GM18861 (cell line): Measurements from ENCODE around the gene BRINP1.

Experiments used
- ATAC-seq: cut with Tn5 transposase; IDR thresholded peaks from one replicate; pipeline ENCODE4 v1.9.1; 2021; ENCODE audit not compliant: unreplicated experiment

Gene BRINP1, protein sequence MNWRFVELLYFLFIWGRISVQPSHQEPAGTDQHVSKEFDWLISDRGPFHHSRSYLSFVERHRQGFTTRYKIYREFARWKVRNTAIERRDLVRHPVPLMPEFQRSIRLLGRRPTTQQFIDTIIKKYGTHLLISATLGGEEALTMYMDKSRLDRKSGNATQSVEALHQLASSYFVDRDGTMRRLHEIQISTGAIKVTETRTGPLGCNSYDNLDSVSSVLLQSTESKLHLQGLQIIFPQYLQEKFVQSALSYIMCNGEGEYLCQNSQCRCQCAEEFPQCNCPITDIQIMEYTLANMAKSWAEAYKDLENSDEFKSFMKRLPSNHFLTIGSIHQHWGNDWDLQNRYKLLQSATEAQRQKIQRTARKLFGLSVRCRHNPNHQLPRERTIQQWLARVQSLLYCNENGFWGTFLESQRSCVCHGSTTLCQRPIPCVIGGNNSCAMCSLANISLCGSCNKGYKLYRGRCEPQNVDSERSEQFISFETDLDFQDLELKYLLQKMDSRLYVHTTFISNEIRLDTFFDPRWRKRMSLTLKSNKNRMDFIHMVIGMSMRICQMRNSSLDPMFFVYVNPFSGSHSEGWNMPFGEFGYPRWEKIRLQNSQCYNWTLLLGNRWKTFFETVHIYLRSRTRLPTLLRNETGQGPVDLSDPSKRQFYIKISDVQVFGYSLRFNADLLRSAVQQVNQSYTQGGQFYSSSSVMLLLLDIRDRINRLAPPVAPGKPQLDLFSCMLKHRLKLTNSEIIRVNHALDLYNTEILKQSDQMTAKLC

GRCh38 chr9:119368681-119369581 lies at the start of gene BRINP1:
BRINP1 (minus strand) TSS chr9:119369435; CDS start chr9:119313355, 56,080 bp downstream.
- ATAC-seq = no peak

DNA sequence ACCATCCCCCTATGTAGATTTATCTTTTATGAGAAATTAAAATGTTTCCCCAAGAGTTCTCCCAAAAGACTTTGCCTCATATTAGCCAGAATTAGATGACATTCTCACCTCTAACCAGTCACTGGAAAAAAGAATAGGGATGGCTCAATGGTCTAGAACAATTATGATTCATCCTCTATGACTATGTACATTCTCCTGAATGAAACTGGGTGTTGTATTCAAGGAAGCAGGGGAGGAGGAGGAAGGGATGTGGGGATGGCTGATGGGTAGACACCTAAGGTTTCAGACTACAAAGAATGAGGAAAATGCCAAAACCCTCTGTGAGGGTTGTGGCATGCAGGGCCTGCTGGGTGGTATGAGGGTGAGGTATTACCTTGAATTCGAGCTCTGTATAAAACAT lies 49.5 kb upstream of the BRINP1 start:
- no peak for ATAC-seq

GRCh38 chr9:119416793-119417192 lies 47.6 kb upstream of the BRINP1 start:
- ATAC-seq = no peak

GRCh38 chr9:119412399-119412798 lies 43.2 kb upstream of the BRINP1 start:
- no peak for ATAC-seq

DNA sequence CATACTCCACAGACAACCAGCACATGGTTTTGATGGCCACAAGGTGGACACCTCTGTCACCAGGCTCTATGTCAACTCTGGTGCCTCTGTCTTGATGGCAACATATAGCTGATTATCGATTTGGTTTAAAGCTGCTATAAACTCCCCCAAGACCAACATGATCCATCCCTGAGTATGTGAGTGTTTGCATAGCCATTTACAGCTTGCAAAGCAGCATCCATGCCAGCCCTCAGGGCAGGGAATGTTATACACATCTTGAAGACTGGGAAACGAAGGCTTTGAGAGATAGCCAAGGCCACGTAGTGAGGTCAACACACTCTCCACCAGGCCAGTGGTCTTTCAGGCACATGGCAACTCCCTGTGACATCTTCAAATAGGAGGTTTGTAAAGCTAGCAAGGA lies 40.3 kb upstream of the BRINP1 start:
- no peak for ATAC-seq

DNA sequence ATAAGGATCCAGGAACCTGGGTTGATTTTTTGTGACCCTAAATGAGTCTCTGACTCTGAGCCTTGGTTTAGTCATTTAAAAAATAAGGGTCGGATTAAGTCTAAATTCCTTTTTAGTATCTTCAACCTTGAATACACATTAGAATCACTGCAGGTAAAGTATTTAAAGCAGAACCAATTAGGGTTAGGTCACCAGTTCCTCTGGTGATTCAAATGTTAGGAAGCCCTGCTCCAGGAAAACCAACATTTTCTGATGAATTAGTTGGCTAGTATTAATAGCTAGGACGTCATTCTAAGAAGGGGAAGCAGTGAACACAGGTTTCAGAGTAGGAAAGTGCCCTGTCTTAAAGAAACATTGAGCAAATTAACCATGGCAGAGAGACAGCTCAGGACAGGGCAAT lies 31.4 kb upstream of the BRINP1 start:
- ATAC-seq = no peak

GRCh38 chr9:119398350-119398749 lies 29.1 kb upstream of the BRINP1 start:
- ATAC-seq = no peak

GRCh38 chr9:119391878-119392277 lies 22.6 kb upstream of the BRINP1 start:
- ATAC-seq = no peak

GRCh38 chr9:119375892-119376291 lies 6.7 kb upstream of the BRINP1 start:
- no peak for ATAC-seq

GRCh38 chr9:119372951-119373350 lies 3.7 kb upstream of the BRINP1 start:
- ATAC-seq = no peak

DNA sequence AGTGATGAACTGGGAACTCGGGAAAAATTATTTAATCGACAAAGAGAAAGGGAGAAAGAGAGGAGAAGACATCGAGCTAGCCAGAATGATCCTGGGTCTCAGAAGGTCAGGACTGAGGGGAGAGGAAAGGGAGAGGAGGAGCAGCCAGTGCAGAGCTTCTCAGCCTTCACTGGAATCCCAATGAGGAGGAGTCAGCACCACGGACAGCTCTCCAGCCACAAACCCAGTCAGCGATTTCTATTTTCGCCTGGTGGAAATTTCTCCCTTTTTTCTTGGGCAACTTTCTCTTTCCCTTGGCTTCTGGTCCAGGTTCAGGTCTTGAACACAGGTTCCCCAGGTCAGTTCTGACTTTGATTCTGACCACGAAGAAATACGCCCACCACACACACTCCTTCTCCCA lies 1.6 kb upstream of the BRINP1 start:
- ATAC-seq = no peak

DNA sequence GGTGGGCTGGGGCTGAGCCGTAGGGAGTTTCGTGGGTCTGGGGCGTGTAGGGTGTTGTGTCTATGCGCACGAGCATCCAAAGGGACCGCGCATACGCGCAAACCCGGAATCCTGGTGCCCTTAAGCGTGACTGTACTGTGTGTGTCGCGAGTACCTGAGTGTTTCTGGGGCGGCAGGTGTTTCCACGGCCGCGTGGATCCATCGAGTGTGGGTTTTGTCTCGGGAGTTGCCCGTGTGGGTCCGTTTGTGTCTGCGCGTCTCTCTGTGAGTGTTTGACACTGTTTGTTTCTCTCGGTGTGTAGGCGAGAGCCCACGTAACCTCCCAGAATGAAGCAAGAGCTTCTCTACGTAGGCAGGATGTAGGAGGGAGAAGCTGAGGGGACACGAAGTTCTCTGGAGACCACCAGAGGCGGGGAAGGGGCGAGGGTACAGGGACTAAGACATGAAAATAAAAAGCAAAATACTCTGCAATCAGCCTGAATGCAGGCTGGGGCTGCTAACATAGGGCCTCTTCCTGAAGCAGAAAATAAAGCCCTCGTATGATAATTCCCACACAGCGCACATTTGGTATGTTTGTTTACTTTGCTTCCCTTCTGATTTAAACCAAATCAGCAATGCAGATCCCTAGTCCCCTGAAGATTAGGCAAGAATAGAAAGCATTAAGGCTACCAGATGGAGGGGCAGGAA lies 588 bp upstream of the BRINP1 start:
- no peak for ATAC-seq

DNA sequence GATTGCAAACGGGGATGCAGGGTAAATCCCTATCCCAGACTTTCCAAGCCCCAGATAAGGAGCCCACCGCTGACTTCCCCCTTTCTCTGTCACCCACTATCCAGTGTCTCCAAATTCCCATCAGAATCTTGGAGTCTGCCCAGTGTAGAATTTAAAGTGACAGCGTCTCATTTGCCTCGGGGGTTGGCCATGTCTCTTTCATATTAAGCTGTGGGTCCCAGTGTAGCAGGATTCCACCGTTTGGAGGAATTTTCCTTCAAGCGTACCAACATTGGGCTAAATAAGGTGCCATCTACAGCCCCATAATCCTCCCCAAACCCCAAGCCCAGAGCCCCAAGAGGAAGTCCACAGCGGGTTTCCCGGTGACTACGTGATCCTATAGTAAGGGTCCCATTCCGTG lies 1.1 kb downstream of the BRINP1 start:
- no peak for ATAC-seq

DNA sequence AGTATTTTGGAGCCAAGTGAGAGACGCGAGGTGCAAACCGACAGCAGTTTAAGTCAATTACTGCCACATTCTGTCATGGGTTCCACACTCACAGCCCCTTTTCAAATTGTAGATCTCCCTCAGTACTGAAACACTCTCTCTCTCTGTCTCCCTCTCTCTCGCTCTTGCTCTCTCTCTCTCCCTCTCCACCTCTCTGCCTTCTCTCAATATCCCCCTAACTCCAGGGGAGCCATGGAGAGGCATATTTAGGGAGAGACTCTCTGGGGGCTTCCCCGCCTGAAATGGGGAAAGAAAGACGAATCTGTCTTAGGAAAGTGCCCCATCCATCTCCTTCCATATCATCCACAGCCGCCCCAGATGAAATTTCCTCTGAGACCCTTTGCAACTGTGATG lies 1.6 kb downstream of the BRINP1 start:
- ATAC-seq = no peak

GRCh38 chr9:119366909-119367682 lies 2.1 kb downstream of the BRINP1 start:
- ATAC-seq = no peak

- ATAC-seq = no peak
These were observed 3.8 kb downstream of the BRINP1 start for GRCh38 chr9:119365291-119366027.

DNA sequence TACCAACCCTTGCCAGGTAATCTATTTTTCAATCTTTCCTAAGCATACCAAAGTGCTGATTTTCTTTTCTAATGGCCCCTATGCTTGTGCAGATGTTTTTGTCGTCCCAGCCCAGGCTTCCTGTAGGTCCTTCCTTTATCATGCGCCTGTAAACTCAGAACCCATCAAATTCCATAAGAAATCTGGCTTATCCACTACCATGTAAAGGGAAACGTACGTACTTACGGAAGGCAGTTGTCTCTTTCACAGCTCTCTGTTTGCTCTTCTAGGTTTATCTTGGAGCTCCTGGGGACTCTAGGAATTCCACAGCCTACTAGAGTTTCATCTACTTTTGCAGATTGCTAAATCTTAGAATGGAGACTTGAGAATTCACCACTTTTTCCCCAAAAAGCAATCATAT lies 9.0 kb downstream of the BRINP1 start:
- no peak for ATAC-seq

DNA sequence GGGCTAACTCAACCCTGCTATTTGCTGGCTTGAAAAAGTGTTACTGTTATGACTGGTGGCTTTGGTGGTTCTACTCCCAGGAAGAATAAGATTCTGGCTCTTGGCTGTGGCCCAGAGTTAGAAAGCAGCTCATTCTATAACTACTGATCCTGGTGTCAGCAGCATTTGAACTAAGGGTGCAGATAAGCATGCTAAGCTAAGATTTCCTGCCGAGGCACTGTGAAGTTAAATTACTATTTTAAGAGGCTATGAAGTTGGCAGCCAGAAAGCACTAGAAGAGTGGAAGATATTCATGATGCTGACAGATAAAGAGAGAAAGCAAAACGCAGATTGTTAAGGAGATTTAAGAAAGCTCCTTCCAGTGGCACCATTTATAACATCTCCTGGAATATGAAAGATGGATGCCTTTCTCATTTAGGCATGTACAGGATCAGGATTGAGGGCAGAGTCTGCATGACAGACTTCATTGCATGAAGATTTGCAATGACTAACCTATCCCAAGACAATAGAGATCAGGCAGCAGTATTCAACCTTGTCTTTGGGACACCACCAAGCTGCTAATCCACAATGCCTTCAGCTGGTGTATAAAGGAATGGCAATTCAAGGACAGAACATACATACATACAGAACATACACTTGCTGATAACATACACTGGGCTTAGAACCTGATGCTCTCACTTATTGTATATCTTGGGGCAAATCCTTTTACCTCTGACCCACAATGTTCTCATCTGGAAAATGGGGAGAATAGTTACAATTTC lies 11.7 kb downstream of the BRINP1 start:
- ATAC-seq = no peak
